Stomach (tissue), 4 donors: ENCODE data around the gene HYKK.

ENCODE experiments used
- CTCF ChIP-seq, 7 experiments: fragments of 450-650 bp in 4 of 7; fragments of 200-600 bp in 3 of 7; sonication (generic) in 3 of 7; IDR thresholded peaks; one replicate each; pipeline ENCODE4 v1.5.1; 2016 to 2019; ENCODE audit warnings: antibody characterized with exemption in 7 of 7, control low read depth in 2 of 7, mild to moderate bottlenecking in 1 of 7
- EP300 ChIP-seq: sonication (generic); formaldehyde crosslinking; IDR thresholded peaks from one replicate; pipeline ENCODE4 v1.6.1; 2017; ENCODE audit warnings: antibody characterized with exemption
- POLR2AphosphoS5 ChIP-seq, 3 donors: sonication (generic); formaldehyde crosslinking; IDR thresholded peaks; one replicate each; pipeline ENCODE4 v1.6.1; 2016; ENCODE audit warnings: antibody characterized with exemption in 3 of 3

- TF ChIP-seq CTCF (IDR thresholded peaks at IDR 0.05) (no peak), POLR2AphosphoS5 (IDR thresholded peaks at IDR 0.05) (no peak), EP300 (no peak)
Measured at GRCh38 chr15:78574944-78575343, 67.6 kb downstream of the HYKK start.
